Heart right ventricle (tissue), 16 donors: ENCODE measurements around the gene RNF166. TPM values are rescaled to one million over a fixed set of nuclear protein-coding genes. Genes with fewer than 3 reads are reported as not detected.

Experiments used
- ATAC-seq, 8 donors: fragments of 200-7000 bp; cut with Tn5 transposase; one replicate each; pipeline ENCODE4 v1.9.1; 2020; ENCODE audit warnings: mild to moderate bottlenecking in 8 of 8, moderate library complexity in 8 of 8, moderate number of reproducible peaks in 1 of 8
- DNase-seq, 2 donors: peaks; one replicate each; pipeline ENCODE4 v3.0.0-alpha.2; 2020
- H3K27ac ChIP-seq, 10 donors: fragments of 200-600 bp; sonication (generic) in 2 of 10; one replicate each; pipeline versions ENCODE4 v1.5.0 to v1.8.0; 2020 to 2022; ENCODE audit warnings: mild to moderate bottlenecking in 3 of 10
- H3K27me3 ChIP-seq, 7 donors: fragments of 200-600 bp; one replicate each; pipeline ENCODE4 v1.8.0; 2021 to 2022; ENCODE audit warnings: mild to moderate bottlenecking in 2 of 7
- H3K36me3 ChIP-seq, 9 donors: fragments of 200-600 bp; sonication (generic) in 1 of 9; one replicate each; pipeline versions ENCODE4 v1.5.0 to v1.8.0; 2020 to 2022; ENCODE audit warnings: mild to moderate bottlenecking in 2 of 9
- H3K4me1 ChIP-seq, 9 donors: fragments of 200-600 bp; sonication (generic) in 1 of 9; one replicate each; pipeline versions ENCODE4 v1.5.0 to v1.8.0; 2020 to 2022; ENCODE audit warnings: mild to moderate bottlenecking in 4 of 9
- H3K4me3 ChIP-seq, 10 donors: fragments of 200-600 bp; sonication (generic) in 2 of 10; one replicate each; pipeline versions ENCODE4 v1.5.0 to v1.8.0; 2020 to 2022; ENCODE audit warnings: mild to moderate bottlenecking in 7 of 10, moderate library complexity in 2 of 10
- H3K9me3 ChIP-seq, 11 donors: fragments of 200-600 bp in 10 of 11; sonication (generic) in 2 of 11; one replicate each; pipeline versions ENCODE4 v1.5.0 to v1.8.0; 2013 to 2022; ENCODE audit warnings: mild to moderate bottlenecking in 2 of 11, control low read depth in 1 of 11, moderate library complexity in 1 of 11
- WGBS, 2 donors: extraction: QIAGEN DNeasy Blood & Tissue Kit; methylation state at CpG; one replicate each; pipeline ENCODE4 v1.1.7; 2013; ENCODE audit warnings: inconsistent platforms in 1 of 2; 5-methylcytosine and 5-hydroxymethylcytosine counted together
- intact Hi-C, 10 donors: fragments of 100-400 bp; cut with DNase I; formaldehyde crosslinking; loops; one replicate each; pipeline versions ENCODE4 v1.11.1 to v1.14.2; 2022
- polyA plus RNA-seq, 2 donors: library from polyadenylated mRNA; stranded (reverse); fragments of 200-250 nt; gene quantifications; one replicate each; pipeline ENCODE4 v1.2.3, GENCODE V29; 2013
- total RNA-seq, 10 donors: library from RNA; stranded (reverse); fragmentation: NEBNext Ultra II Directional in 3 of 10; extraction: Animal tissue kit (Norgen Biotek cat#: 25700) in 3 of 10; gene quantifications; one replicate each; pipeline versions ENCODE4 v1.2.1 to v1.2.4, GENCODE V29; 2021 to 2023
- TF ChIP-seq, protein P1 (sequence below), 9 donors: fragments of 200-600 bp; sonication (generic) in 2 of 9; IDR thresholded peaks; one replicate each; pipeline versions ENCODE4 v1.5.0 to v1.8.0; 2021 to 2022; ENCODE audit warnings: antibody characterized with exemption in 9 of 9, mild to moderate bottlenecking in 5 of 9, moderate library complexity in 1 of 9
- donor health status: Arrhythmogenic right ventricular cardiomyopathy.
- donor health status: ischemic (EF 13 %, LVEDD 7.1; RV severe dilation, severe dysfunction).
- donor health status: healthy with polysubstance abuse.
- donor health status: DM: no; HTN: yes; CAD: no.
- donor health status: DM: no; HTN: no; CAD: no.
- donor health status: ischemic (EF 25% LVEDD 6.9; RV normal size, moderate dysfunction).
- donor health status: ischemic (EF 25% LVEDD 5.7; RV mildly dilated, moderate dysfunction).
- donor health status: healthy.
- donor health status: DM: yes; HTN: yes; CAD: no.
- donor health status: Ischemic cardiomyopathy.
- donor health status: ischemic (EF 35%, LVEDD 5.7; RV mildly dilated, moderate dysfunction).
- donor health status: nonischemic (EF 11% LVEDD 7.7; RV severe dilation, severe dysfunction).
- donor health status: DM: yes; HTN: yes; CAD: no.
- donor health status: PGD.
- donor health status: ischemic (EF 29% LVEDD 5.4; RV normal size, mild dysfunction).
- donor health status: nonischemic (EF 23%, LVEDD 6.1; RV moderate dilation, normal function).

Gene RNF166
- total and polyA plus RNA-seq, 12 donors: 11.8 to 38.0 (median 14.3) TPM

DNA sequence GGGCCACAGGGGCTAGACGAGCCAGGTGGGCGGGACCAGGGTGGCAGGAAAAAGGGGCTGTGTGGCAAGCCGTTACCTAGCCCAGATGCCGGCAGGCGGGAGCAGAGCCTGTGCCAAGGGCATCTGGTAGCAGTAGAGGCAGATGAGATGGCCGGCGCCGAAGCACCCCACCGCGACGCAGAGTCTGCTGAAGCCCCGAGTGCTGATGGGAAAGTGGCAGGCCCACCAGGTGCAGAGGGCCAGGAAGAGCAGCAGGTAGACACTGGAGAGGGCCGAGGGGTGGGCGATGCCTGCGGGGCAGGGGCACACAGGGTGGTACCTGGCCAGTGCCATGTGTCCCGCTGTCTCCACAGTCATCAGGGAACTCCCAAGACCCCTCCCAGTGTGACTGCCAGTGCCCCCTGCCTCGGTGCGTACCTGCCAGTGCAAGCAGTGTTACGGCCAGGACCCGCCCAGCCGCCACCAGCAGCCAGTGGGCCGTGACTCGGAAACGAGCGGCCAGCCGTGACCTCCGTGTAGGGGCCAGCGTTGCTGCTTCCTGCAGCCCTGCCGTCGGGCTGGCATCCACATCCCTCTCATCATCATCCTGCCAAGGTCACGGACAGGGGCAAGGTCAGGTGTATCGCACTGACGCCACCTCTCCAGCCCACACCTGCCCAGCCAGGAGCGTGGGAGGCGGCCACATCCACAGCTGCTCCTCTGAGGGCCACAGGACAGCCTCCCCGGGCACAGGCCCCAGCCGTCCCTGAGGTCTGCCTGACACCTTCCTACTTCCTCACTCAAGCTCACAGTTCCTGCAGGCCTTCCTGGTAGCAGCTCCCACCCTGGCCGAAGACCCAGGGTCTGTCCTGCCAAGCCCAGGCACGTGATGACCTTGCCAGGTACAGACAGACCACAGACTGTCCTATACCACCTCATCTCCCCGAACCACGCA is 32.2 kb upstream of the RNF166 start:
- intact Hi-C loops: loop anchor here in 6 of 10 donors (2.0 to 10.0 kb wide), 4 partner anchors 429 to 479 kb away; partner anchors contain the start of gene ZNF778 (in 3 of the 6)
- no peak overlapping the region for H3K4me3 ChIP-seq
- no peak for DNase-seq
- TF ChIP-seq, protein P1, sequence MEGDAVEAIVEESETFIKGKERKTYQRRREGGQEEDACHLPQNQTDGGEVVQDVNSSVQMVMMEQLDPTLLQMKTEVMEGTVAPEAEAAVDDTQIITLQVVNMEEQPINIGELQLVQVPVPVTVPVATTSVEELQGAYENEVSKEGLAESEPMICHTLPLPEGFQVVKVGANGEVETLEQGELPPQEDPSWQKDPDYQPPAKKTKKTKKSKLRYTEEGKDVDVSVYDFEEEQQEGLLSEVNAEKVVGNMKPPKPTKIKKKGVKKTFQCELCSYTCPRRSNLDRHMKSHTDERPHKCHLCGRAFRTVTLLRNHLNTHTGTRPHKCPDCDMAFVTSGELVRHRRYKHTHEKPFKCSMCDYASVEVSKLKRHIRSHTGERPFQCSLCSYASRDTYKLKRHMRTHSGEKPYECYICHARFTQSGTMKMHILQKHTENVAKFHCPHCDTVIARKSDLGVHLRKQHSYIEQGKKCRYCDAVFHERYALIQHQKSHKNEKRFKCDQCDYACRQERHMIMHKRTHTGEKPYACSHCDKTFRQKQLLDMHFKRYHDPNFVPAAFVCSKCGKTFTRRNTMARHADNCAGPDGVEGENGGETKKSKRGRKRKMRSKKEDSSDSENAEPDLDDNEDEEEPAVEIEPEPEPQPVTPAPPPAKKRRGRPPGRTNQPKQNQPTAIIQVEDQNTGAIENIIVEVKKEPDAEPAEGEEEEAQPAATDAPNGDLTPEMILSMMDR (IDR thresholded peaks at IDR 0.05): no peak
- peak in 1 of 8 donors; percentile 11 for ATAC-seq
- WGBS, 2 donors: 90 to 92% methylated on average over 41 of the region's 41 CpGs
- peaks cover 0 to 74% (median 0%) of the 10 kb centered on the region in 9 donors for H3K36me3 ChIP-seq
- no peaks in the 10 kb centered on the region for H3K9me3 ChIP-seq
- H3K27ac ChIP-seq: no peak overlapping the region
- peaks cover 0 to 13% (median 4%) of the 10 kb centered on the region in 9 donors for H3K4me1 ChIP-seq
- no peaks in the 10 kb centered on the region for H3K27me3 ChIP-seq

GRCh38 chr16:88737298-88738150 is 31.3 kb upstream of the RNF166 start:
- Histone ChIP-seq H3K36me3 (peaks cover 0 to 81% (median 0%) of the 10 kb centered on the region in 9 donors), H3K27ac (no peak overlapping the region), H3K4me3 (no peak overlapping the region), H3K4me1 (peaks cover 0 to 10% (median 4%) of the 10 kb centered on the region in 9 donors), H3K27me3 (no peaks in the 10 kb centered on the region), H3K9me3 (no peaks in the 10 kb centered on the region)
- ATAC-seq (peak; percentile 65 to 83 (median 76)), DNase-seq (peak; percentile 42 to 76)
- WGBS, 2 donors: 41 to 43% methylated on average over 48 to 54 of the region's 54 CpGs
- TF ChIP-seq, protein P1 (IDR thresholded peaks at IDR 0.05): peak; percentile 95 to 99 (median 98)
- intact Hi-C loops: loop anchor here in 7 of 10 donors (1.0 to 10.0 kb wide), 7 partner anchors 47 to 480 kb away; partner anchors contain the start of genes ZNF778 (in 3 of the 7) and PIEZO1 (in 2 of the 7)

DNA sequence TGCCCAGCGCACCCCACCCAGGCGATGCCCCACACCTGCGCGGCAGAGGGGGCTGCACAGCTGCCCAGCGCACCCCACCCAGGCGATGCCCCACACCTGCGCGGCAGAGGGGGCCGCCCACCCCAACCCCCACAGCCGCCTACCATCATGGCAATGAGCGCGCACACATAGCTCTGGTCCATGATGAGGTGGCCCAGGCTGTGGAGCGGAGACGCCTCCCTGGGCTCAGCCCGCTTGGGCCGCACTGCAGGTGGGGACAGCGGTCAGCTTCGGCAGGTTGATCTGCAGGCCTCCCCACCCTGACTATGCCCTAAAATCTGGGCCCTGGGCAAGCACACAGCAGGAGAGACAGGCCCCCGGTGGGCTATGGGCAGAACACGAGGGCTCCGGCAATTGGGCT is 30.3 kb upstream of the RNF166 start:
- TF ChIP-seq, protein P1 (IDR thresholded peaks at IDR 0.05): no peak
- Histone ChIP-seq H3K9me3 (no peaks in the 10 kb centered on the region), H3K4me1 (peaks cover 0 to 10% (median 4%) of the 10 kb centered on the region in 9 donors), H3K36me3 (peaks cover 0 to 83% (median 0%) of the 10 kb centered on the region in 9 donors), H3K27me3 (no peaks in the 10 kb centered on the region), H3K27ac (no peak overlapping the region), H3K4me3 (no peak overlapping the region)
- DNase-seq (no peak), ATAC-seq (no peak)
- intact Hi-C loops: loop anchor here in 6 of 10 donors (2.0 to 10.0 kb wide), 5 partner anchors 48 to 481 kb away; partner anchors contain the start of genes ZNF778 (in 3 of the 6) and PIEZO1 (in 1 of the 6)
- WGBS, 2 donors: 98 to 99% methylated on average over 17 to 20 of the region's 21 CpGs
